A549 (cell line): Measurements from ENCODE around the gene SEPTIN10. TPM values are rescaled to one million over a fixed set of nuclear protein-coding genes. Genes with fewer than 3 reads are reported as not detected.

Experiments used
- ATAC-seq, 2 experiments: fragments of 200-7000 bp in 1 of 2; fragments of >200 bp in 1 of 2; cut with Nextera tagmentation in 1 of 2; cut with Tn5 transposase in 1 of 2; 3 replicates each; pipeline versions ENCODE4 v1.8.0 to v1.9.1; 2018 to 2020; ENCODE audit warnings: mild to moderate bottlenecking in 1 of 2, moderate library complexity in 1 of 2
- CTCF ChIA-PET: fragments of 300-600 bp; sonication (Branson Sonifier 250); formaldehyde crosslinking; extraction: SDS; loops from one replicate; lab custom pipeline; 2021; ENCODE audit warnings: antibody characterized with exemption, inconsistent platforms; lab: Yijun Ruan, JAX
- POLR2A ChIA-PET: fragments of 350-600 bp; formaldehyde crosslinking; extraction: SDS; loops from one replicate; lab custom pipeline; 2021; ENCODE audit warnings: antibody characterized with exemption, inconsistent platforms; lab: Yijun Ruan, JAX
- DNase-seq, 2 experiments: peaks; one replicate each; pipeline versions ENCODE4 v3.0.0 to v3.0.0-alpha.2; 2011 to 2016; ENCODE audit warnings: low read depth in 1 of 2, low spot score in 1 of 2
- FAIRE-seq: peaks from 2 replicates; lab custom pipeline; 2011; peaks lifted over from hg19 to GRCh38; lab: Jason Lieb, UNC
- H3K27ac ChIP-seq, 2 experiments: fragments of >200 bp; sonication (Bioruptor Twin); formaldehyde crosslinking; 3 replicates each; pipeline ENCODE4 v1.5.1; 2016 to 2017
- H3K4me1 ChIP-seq: fragments of >200 bp; sonication (Bioruptor Twin); formaldehyde crosslinking; 3 replicates; pipeline ENCODE4 v1.6.1; 2016
- H3K4me2 ChIP-seq: fragments of >200 bp; sonication (Bioruptor Twin); formaldehyde crosslinking; 3 replicates; pipeline ENCODE4 v1.6.1; 2016
- H3K4me3 ChIP-seq: fragments of >200 bp; sonication (Bioruptor Twin); formaldehyde crosslinking; 3 replicates; pipeline ENCODE4 v1.5.1; 2016
- H3K9me3 ChIP-seq: fragments of >200 bp; sonication (Bioruptor Twin); formaldehyde crosslinking; 3 replicates; pipeline ENCODE4 v1.6.1; 2016
- CBX2 ChIP-seq: fragments of 200-600 bp; sonication (generic); IDR thresholded peaks from 2 replicates; pipeline ENCODE4 v1.6.1; 2016; ENCODE audit warnings: low read depth, mild to moderate bottlenecking, borderline replicate concordance
- CBX8 ChIP-seq: fragments of 200-600 bp; sonication (generic); IDR thresholded peaks from 2 replicates; pipeline ENCODE4 v1.6.1; 2016
- EHF ChIP-seq: fragments of 250-450 bp; sonication (Bioruptor Pico); IDR thresholded peaks from 2 replicates; pipeline ENCODE4 v1.5.0; 2020; ENCODE audit warnings: mild to moderate bottlenecking
- EHMT2 ChIP-seq: fragments of 200-600 bp; sonication (generic); IDR thresholded peaks from 2 replicates; pipeline ENCODE4 v1.6.1; 2016; ENCODE audit warnings: antibody characterized with exemption, low read depth, mild to moderate bottlenecking, moderate library complexity
- ELK1 ChIP-seq: fragments of 150-350 bp; IDR thresholded peaks from 2 replicates; pipeline ENCODE4 v1.6.1; 2014; ENCODE audit warnings: low read depth, mild to moderate bottlenecking, low read length
- EP300 ChIP-seq, 2 experiments: fragments of >200 bp; sonication (Bioruptor Twin); formaldehyde crosslinking; IDR thresholded peaks; 2 replicates in 1 of 2; 3 replicates in 1 of 2; pipeline ENCODE4 v1.6.1; 2016 to 2017
- FOSL2 ChIP-seq, 2 experiments: fragments of 450-650 bp in 1 of 2; fragments of >200 bp in 1 of 2; sonication (Bioruptor Twin) in 1 of 2; formaldehyde crosslinking; IDR thresholded peaks; 2 replicates each; pipeline versions ENCODE4 v1.5.0 to v1.6.1; 2016 to 2020; ENCODE audit warnings: mild to moderate bottlenecking in 1 of 2, moderate library complexity in 1 of 2
- GATA3 ChIP-seq: IDR thresholded peaks from 2 replicates; pipeline ENCODE4 v1.6.1; 2012; ENCODE audit warnings: borderline replicate concordance
- HES2 ChIP-seq: fragments of >200 bp; sonication (Bioruptor Twin); formaldehyde crosslinking; IDR thresholded peaks from 2 replicates; pipeline ENCODE4 v1.6.1; 2016
- HOXB13 ChIP-seq: fragments of 250-450 bp; sonication (Bioruptor Pico); IDR thresholded peaks from 2 replicates; pipeline ENCODE4 v1.5.0; 2020; ENCODE audit warnings: low read depth, mild to moderate bottlenecking, moderate library complexity
- JUNB ChIP-seq: fragments of >200 bp; sonication (Bioruptor Twin); formaldehyde crosslinking; IDR thresholded peaks from 2 replicates; pipeline ENCODE4 v1.6.1; 2016
- KDM1A ChIP-seq: fragments of 200-600 bp; sonication (generic); IDR thresholded peaks from 2 replicates; pipeline ENCODE4 v1.6.1; 2016; ENCODE audit warnings: low read depth, mild to moderate bottlenecking
- KDM5A ChIP-seq: fragments of 200-600 bp; sonication (generic); IDR thresholded peaks from 2 replicates; pipeline ENCODE4 v1.6.1; 2016; ENCODE audit warnings: antibody characterized with exemption, mild to moderate bottlenecking
- MAX ChIP-seq: IDR thresholded peaks from 2 replicates; pipeline ENCODE4 v1.6.1; 2012
- MYC ChIP-seq: IDR thresholded peaks from 2 replicates; pipeline ENCODE4 v1.6.1; 2012; ENCODE audit warnings: mild to moderate bottlenecking, inconsistent platforms, low read length, improper control_type of control experiment, borderline replicate concordance
- NPAS2 ChIP-seq: fragments of 250-450 bp; sonication (Bioruptor Pico); IDR thresholded peaks from 2 replicates; pipeline ENCODE4 v1.8.0; 2022; ENCODE audit warnings: mild to moderate bottlenecking, moderate library complexity, borderline replicate concordance
- NR3C1 ChIP-seq: fragments of >200 bp; sonication (Bioruptor Twin); formaldehyde crosslinking; IDR thresholded peaks from 3 replicates; pipeline ENCODE4 v1.6.1; 2017
- PBX3 ChIP-seq: IDR thresholded peaks from 2 replicates; pipeline ENCODE4 v1.6.1; 2012
- RAD21 ChIP-seq, 2 experiments: fragments of >200 bp in 1 of 2; sonication (Bioruptor Twin) in 1 of 2; formaldehyde crosslinking in 1 of 2; IDR thresholded peaks in 1 of 2; conservative IDR thresholded peaks in 1 of 2; 2 replicates in 1 of 2; 3 replicates in 1 of 2; pipeline ENCODE4 v1.6.1; 2012 to 2018; ENCODE audit warnings: inconsistent platforms in 1 of 2
- RARB ChIP-seq: fragments of 250-450 bp; sonication (Bioruptor Pico); IDR thresholded peaks from 2 replicates; pipeline ENCODE4 v1.8.0; 2021; ENCODE audit warnings: mild to moderate bottlenecking, moderate library complexity
- RCOR1 ChIP-seq: fragments of 150-350 bp; IDR thresholded peaks from 2 replicates; pipeline ENCODE4 v1.6.1; 2014; ENCODE audit warnings: antibody characterized with exemption, low read length, low read depth
- RNF2 ChIP-seq: fragments of 200-600 bp; sonication (generic); IDR thresholded peaks from 2 replicates; pipeline ENCODE4 v1.6.1; 2016; ENCODE audit warnings: low read depth, mild to moderate bottlenecking, antibody characterized with exemption, moderate library complexity, borderline replicate concordance
- TP53 ChIP-seq: fragments of 250-450 bp; sonication (Bioruptor Pico); IDR thresholded peaks from 2 replicates; pipeline ENCODE4 v1.5.0; 2021; ENCODE audit warnings: mild to moderate bottlenecking, moderate library complexity
- ZC3H11A ChIP-seq: fragments of 450-650 bp; IDR thresholded peaks from 2 replicates; pipeline ENCODE4 v1.6.1; 2014; ENCODE audit warnings: antibody characterized with exemption, mild to moderate bottlenecking
- ZFP36 ChIP-seq: fragments of 450-650 bp; IDR thresholded peaks from 2 replicates; pipeline ENCODE4 v1.6.1; 2014; ENCODE audit warnings: borderline replicate concordance; ENCODE audit not compliant: partially characterized antibody
- WGBS: methylation state at CpG from one replicate; pipeline ENCODE4 v1.1.6; 2017; ENCODE audit errors: missing lambda C conversion rate; 5-methylcytosine and 5-hydroxymethylcytosine counted together
- polyA plus RNA-seq, 4 experiments: library from polyadenylated mRNA; depleted of rRNA in 3 of 4; stranded (reverse); fragments of >200 nt; fragmentation: RNase III in 1 of 4; extraction: RNeasy Plus Mini Kit Qiagen cat#74134 plus additional on column Dnase treatment in 1 of 4; gene quantifications; 2 replicates in 3 of 4; 3 replicates in 1 of 4; pipeline ENCODE4 v1.2.3, GENCODE V29; 2011 to 2017

Gene SEPTIN10
- polyA plus RNA-seq, 2 of the 4 experiments (the other 2 are of a cell fraction): 87.6 to 95.0 TPM

- Histone ChIP-seq H3K27ac (no peak overlapping the region), H3K4me1 (no peaks in the 10 kb centered on the region), H3K4me2 (no peak overlapping the region)
- CTCF ChIA-PET: interaction anchor here (0.7 to 1.0 kb wide), 2 partner anchors 8 to 38 kb away, joined by 3 read pairs; no protein-coding TSS in a partner anchor
- TF ChIP-seq CBX2 (no peak), TP53 (no peak), EP300 (IDR thresholded peaks at IDR 0.05) (no peak), RNF2 (no peak), RAD21 (conservative IDR thresholded peaks at IDR 0.05 in 1 of 2, IDR thresholded peaks at IDR 0.05 in 1 of 2) (no peak), RCOR1 (no peak), ZC3H11A (no peak), ZFP36 (no peak), PBX3 (no peak), CBX8 (no peak), NPAS2 (CRISPR knock-in tag) (no peak)
- TF ChIP-seq, all 56 proteins: peak for 0
- 86% methylated on average over 4 of the region's 4 CpGs for WGBS
- ATAC-seq (no peak), FAIRE-seq (no peak), DNase-seq (no peak)
- POLR2A ChIA-PET: interaction anchor here (1.1 kb wide), 1 partner anchor 9 kb away, joined by 4 read pairs; the partner anchor contains the start of gene SOWAHC
- H3K9me3 ChIP-seq: no peaks in the 10 kb centered on the region
- no peak overlapping the region for H3K4me3 ChIP-seq
Observed at GRCh38 chr2:109623923-109624322, 10.2 kb upstream of the SEPTIN10 start.

- H3K9me3 ChIP-seq: no peaks in the 10 kb centered on the region
- FAIRE-seq: no peak
- CTCF ChIA-PET: interaction anchor here (0.7 kb wide), 1 partner anchor 9 kb away, joined by 3 read pairs; no protein-coding TSS in a partner anchor
- H3K4me3 ChIP-seq: no peak overlapping the region
- no peak overlapping the region for H3K27ac ChIP-seq
- ATAC-seq: peak in 1 of 2 experiments; percentile 9; a peak in 2 of 6 replicates
- WGBS: 74% methylated on average over 5 of the region's 5 CpGs
- POLR2A ChIA-PET: interaction anchor here (1.1 kb wide), 1 partner anchor 9 kb away, joined by 4 read pairs; the partner anchor contains the start of gene SOWAHC
- H3K4me1 ChIP-seq: 0 out of 3 replicates have a peak, but pooled peaks cover under 1% of the 10 kb centered on the region
- H3K4me2 ChIP-seq: no peak overlapping the region
- no peak for DNase-seq
- TF ChIP-seq TP53: no peak
- TF ChIP-seq ELK1: no peak
- no peak for TF ChIP-seq ZC3H11A
- TF ChIP-seq HOXB13 (CRISPR knock-in tag): no peak
- TF ChIP-seq EHMT2: no peak
- no peak for TF ChIP-seq HES2
Observed at GRCh38 chr2:109623297-109623696, 9.5 kb upstream of the SEPTIN10 start.

GRCh38 chr2:109619032-109619615, 5.4 kb upstream of the SEPTIN10 start:
- no peaks in the 10 kb centered on the region for H3K9me3 ChIP-seq
- ATAC-seq: no peak
- H3K4me3 ChIP-seq: no peak overlapping the region
- 92% methylated on average over 4 of the region's 4 CpGs for WGBS
- CTCF ChIA-PET: interaction anchor here (1.0 to 2.2 kb wide), 2 partner anchors 73 to 77 kb away, joined by 3 to 9 read pairs; no protein-coding TSS in a partner anchor
- FAIRE-seq: no peak
- POLR2A ChIA-PET: no interaction called here
- peaks cover 26% of the 10 kb centered on the region; the same call in 2 of the 3 replicates for H3K4me1 ChIP-seq
- no peak overlapping the region for H3K27ac ChIP-seq
- H3K4me2 ChIP-seq: no peak overlapping the region
- TF ChIP-seq NR3C1 (no peak), KDM1A (no peak), EHMT2 (no peak), RARB (CRISPR knock-in tag) (no peak), FOSL2 (IDR thresholded peaks at IDR 0.05) (no peak), FOSL2 (CRISPR knock-in tag; IDR thresholded peaks at IDR 0.05) (no peak), JUNB (no peak), KDM5A (no peak), ZC3H11A (no peak), EHF (no peak), GATA3 (no peak), MYC (no peak), MAX (no peak), HES2 (no peak)
- TF ChIP-seq, all 56 proteins: peak for 0
- DNase-seq: no peak
